ENCODE data around the gene FAAP100. TPM values are rescaled to one million over a fixed set of nuclear protein-coding genes. Genes with fewer than 3 reads are reported as not detected.
A peak's percentile ranks its signal among the peaks of the same experiment; 100 is the strongest.

The FAAP100 gene
- polyA plus RNA-seq, 1 of the 3 experiments (the other 2 are of a cell fraction): 18.9 TPM

GRCh38 chr17:81524039-81524864 is 27.9 kb downstream of the FAAP100 start:
- no peak for TF ChIP-seq FOSL2 (IDR thresholded peaks at IDR 0.05; ENCODE audit: borderline replicate concordance, low read depth)
- 0 out of 2 replicates have a peak, but pooled peaks have one; percentile 37 for TF ChIP-seq POLR2AphosphoS5 (IDR thresholded peaks at IDR 0.05; ENCODE audit: low read depth, low read length)
- Histone ChIP-seq H4K20me1 (ENCODE audit: insufficient read depth) (peaks cover 42% of the 10 kb centered on the region), H3K4me2 (no peak overlapping the region), H3K9me2 (no peaks in the 10 kb centered on the region), H3F3A (replicated peaks; ENCODE audit: insufficient read depth) (peaks cover 29% of the 10 kb centered on the region), H3K79me2 (ENCODE audit: insufficient read depth) (peaks cover 20% of the 10 kb centered on the region; the same call in 1 of the 2 replicates), H3K36me3 (replicated peaks in 1 of 2; ENCODE audit: control insufficient read depth in 1 of 2, insufficient read depth in 2 of 2, low read length in 1 of 2) (no peaks in the 10 kb centered on the region), H3K4me1 (ENCODE audit: control insufficient read depth in 1 of 2, insufficient read depth in 2 of 2, low read depth in 1 of 2, low read length in 1 of 2) (peaks cover 0 to 16% of the 10 kb centered on the region in 2 experiments; a peak in 1 of 4 replicates), H3K9me3 (no peaks in the 10 kb centered on the region), H3K27ac (ENCODE audit: low read depth in 2 of 2, low read length in 1 of 2) (peak overlapping the region in 1 of 2 experiments; percentile 12; a peak in 1 of 4 replicates), H3K27me3 (ENCODE audit: insufficient read depth) (no peaks in the 10 kb centered on the region), H2AFZ (ENCODE audit: low read depth) (no peak overlapping the region), H3K4me3 (ENCODE audit: low read depth in 2 of 2, low read length in 1 of 2) (no peak overlapping the region), H3K9ac (no peak overlapping the region)
- CTCF ChIA-PET: interaction anchor here (0.5 to 2.1 kb wide), 4 partner anchors 9 to 271 kb away, joined by 3 to 7 read pairs (median 4); no protein-coding TSS in a partner anchor
- no peak for DNase-seq
- POLR2A ChIA-PET: interaction anchor here (1.4 kb wide), 1 partner anchor 13 kb away, joined by 3 read pairs; no protein-coding TSS in a partner anchor
- WGBS (ENCODE audit: low lambda C conversion rate): 86% methylated on average over 8 of the region's 18 CpGs

- Histone ChIP-seq H2AFZ (ENCODE audit: low read depth) (no peak overlapping the region), H3K9me2 (no peaks in the 10 kb centered on the region), H3K9ac (no peak overlapping the region), H3K9me3 (no peaks in the 10 kb centered on the region), H3K27me3 (ENCODE audit: insufficient read depth) (no peaks in the 10 kb centered on the region), H3F3A (replicated peaks; ENCODE audit: insufficient read depth) (peaks cover 29% of the 10 kb centered on the region), H3K4me1 (ENCODE audit: control insufficient read depth in 1 of 2, insufficient read depth in 2 of 2, low read depth in 1 of 2, low read length in 1 of 2) (peaks cover 0 to 16% of the 10 kb centered on the region in 2 experiments; a peak in 1 of 4 replicates), H4K20me1 (ENCODE audit: insufficient read depth) (peaks cover 42% of the 10 kb centered on the region), H3K4me2 (no peak overlapping the region), H3K36me3 (replicated peaks in 1 of 2; ENCODE audit: control insufficient read depth in 1 of 2, insufficient read depth in 2 of 2, low read length in 1 of 2) (no peaks in the 10 kb centered on the region), H3K79me2 (ENCODE audit: insufficient read depth) (peaks cover 28% of the 10 kb centered on the region; the same call in 1 of the 2 replicates), H3K27ac (ENCODE audit: low read depth in 2 of 2, low read length in 1 of 2) (no peak overlapping the region; a peak in 1 of 4 replicates), H3K4me3 (ENCODE audit: low read depth in 2 of 2, low read length in 1 of 2) (no peak overlapping the region)
- CTCF ChIA-PET: interaction anchor here (0.5 to 2.1 kb wide), 5 partner anchors 10 to 271 kb away, joined by 3 to 7 read pairs (median 4); no protein-coding TSS in a partner anchor
- TF ChIP-seq TAF1 (IDR thresholded peaks at IDR 0.05; ENCODE audit: borderline replicate concordance, low read depth, low read length): no peak
- TF ChIP-seq GABPA (IDR thresholded peaks at IDR 0.05; ENCODE audit: low read depth): no peak
- peak; percentile 85 for TF ChIP-seq MXI1 (IDR thresholded peaks at IDR 0.05; ENCODE audit: low read depth, low read length)
- no peak for TF ChIP-seq EZH2phosphoT487 (IDR thresholded peaks at IDR 0.05; ENCODE audit: borderline replicate concordance, low read depth)
- TF ChIP-seq PBX3 (IDR thresholded peaks at IDR 0.05): peak; percentile 24; the same call in 1 of the 2 replicates
- no peak for TF ChIP-seq NFIC (IDR thresholded peaks at IDR 0.05; ENCODE audit: borderline replicate concordance)
- no peak for TF ChIP-seq REST (IDR thresholded peaks at IDR 0.05; ENCODE audit: low read depth, low read length)
- peak; percentile 18; the same call in 1 of the 2 replicates for TF ChIP-seq NRF1 (IDR thresholded peaks at IDR 0.05; ENCODE audit: low read depth, low read length)
- peak; percentile 17; the same call in 1 of the 2 replicates for TF ChIP-seq USF2 (IDR thresholded peaks at IDR 0.05; ENCODE audit: borderline replicate concordance, low read depth, low read length)
- 59% methylated on average over 13 of the region's 17 CpGs for WGBS (ENCODE audit: low lambda C conversion rate)
- POLR2A ChIA-PET: interaction anchor here (1.4 kb wide), 1 partner anchor 13 kb away, joined by 3 read pairs; no protein-coding TSS in a partner anchor
- peak; percentile 85 for DNase-seq
Measured at GRCh38 chr17:81523402-81524038, 28.6 kb downstream of the FAAP100 start.
